HEK293T (cell line): Measurements from ENCODE around the gene RPL10.
"Not testable (repeated sequence)": the region's sequence is repeated elsewhere in the genome, so short reads cannot be mapped to it uniquely, and the experiment has no call there.

ENCODE experiments used
- CTCF ChIA-PET: fragments of 350-600 bp; formaldehyde crosslinking; extraction: SDS; loops from one replicate; lab custom pipeline; 2021; ENCODE audit warnings: antibody characterized with exemption, inconsistent platforms; lab: Yijun Ruan, JAX
- POLR2A ChIA-PET: fragments of 350-600 bp; formaldehyde crosslinking; extraction: SDS; loops from one replicate; lab custom pipeline; 2020; ENCODE audit warnings: antibody characterized with exemption, inconsistent platforms; lab: Yijun Ruan, JAX
- DNase-seq: peaks from one replicate; pipeline ENCODE4 v3.0.0; 2012; ENCODE audit warnings: mixed read lengths; ENCODE audit errors: extremely low spot score
- ARNT ChIP-seq: fragments of 450-650 bp; IDR thresholded peaks from 2 replicates; pipeline ENCODE4 v1.6.1; 2017; ENCODE audit warnings: mild to moderate bottlenecking
- BHLHE40 ChIP-seq: fragments of 450-650 bp; IDR thresholded peaks from 2 replicates; pipeline ENCODE4 v1.6.1; 2016; ENCODE audit warnings: mild to moderate bottlenecking, moderate library complexity, borderline replicate concordance
- CTBP1 ChIP-seq: fragments of 450-650 bp; IDR thresholded peaks from 2 replicates; pipeline ENCODE4 v1.6.1; 2016; ENCODE audit warnings: borderline replicate concordance
- ELF4 ChIP-seq: fragments of 450-650 bp; IDR thresholded peaks from 2 replicates; pipeline ENCODE4 v1.6.1; 2017; ENCODE audit warnings: antibody characterized with exemption
- FOXA1 ChIP-seq: fragments of 450-650 bp; IDR thresholded peaks from 2 replicates; pipeline ENCODE4 v1.6.1; 2016; ENCODE audit warnings: mild to moderate bottlenecking
- FOXK2 ChIP-seq: fragments of 450-650 bp; IDR thresholded peaks from 2 replicates; pipeline ENCODE4 v1.6.1; 2016; ENCODE audit warnings: mild to moderate bottlenecking
- FOXM1 ChIP-seq: fragments of 450-650 bp; IDR thresholded peaks from 2 replicates; pipeline ENCODE4 v1.6.1; 2017; ENCODE audit warnings: mild to moderate bottlenecking, borderline replicate concordance
- HDGF ChIP-seq: fragments of 450-650 bp; IDR thresholded peaks from 2 replicates; pipeline ENCODE4 v1.6.1; 2017; ENCODE audit warnings: antibody characterized with exemption, borderline replicate concordance
- L3MBTL2 ChIP-seq: fragments of 450-650 bp; conservative IDR thresholded peaks from 2 replicates; pipeline ENCODE4 v1.6.1; 2016; ENCODE audit warnings: mild to moderate bottlenecking
- LEF1 ChIP-seq: fragments of 450-650 bp; IDR thresholded peaks from 2 replicates; pipeline ENCODE4 v1.6.1; 2017; ENCODE audit warnings: mild to moderate bottlenecking, borderline replicate concordance
- NFRKB ChIP-seq: fragments of 450-650 bp; IDR thresholded peaks from 2 replicates; pipeline ENCODE4 v1.6.1; 2016; ENCODE audit warnings: mild to moderate bottlenecking, moderate library complexity
- PKNOX1 ChIP-seq: fragments of 450-650 bp; IDR thresholded peaks from 2 replicates; pipeline ENCODE4 v1.6.1; 2016
- SP1 ChIP-seq: fragments of 450-650 bp; IDR thresholded peaks from 2 replicates; pipeline ENCODE4 v1.6.1; 2017
- SUZ12 ChIP-seq: fragments of 450-650 bp; IDR thresholded peaks from 2 replicates; pipeline ENCODE4 v1.6.1; 2016; ENCODE audit warnings: mild to moderate bottlenecking
- TARDBP ChIP-seq: fragments of 450-650 bp; IDR thresholded peaks from 2 replicates; pipeline ENCODE4 v1.6.1; 2016
- ZNF384 ChIP-seq: fragments of 450-650 bp; IDR thresholded peaks from 2 replicates; pipeline ENCODE4 v1.6.1; 2016

The RPL10 gene

GRCh38 chrX:154399527-154400368 is 1.6 kb downstream of the RPL10 start:
- DNase-seq = no peak
- ChIA-PET CTCF (interaction anchor here (0.5 to 1.3 kb wide), 4 partner anchors 11 to 132 kb away, joined by 3 to 8 read pairs (median 3); no protein-coding TSS in a partner anchor), POLR2A (interaction anchor here (0.7 to 4.8 kb wide), 9 partner anchors 9 to 143 kb away, joined by 3 to 40 read pairs (median 4); partner anchors contain the start of gene DNASE1L1)
- TF ChIP-seq ZNF384 (no peak), FOXK2 (no peak), ELF4 (no peak; the same call in 1 of the 2 replicates), TARDBP (no peak), PKNOX1 (no peak), ARNT (no peak), SUZ12 (no peak), CTBP1 (no peak), LEF1 (no peak), L3MBTL2 (no peak), SP1 (no peak), BHLHE40 (no peak), FOXM1 (no peak), HDGF (no peak), NFRKB (no peak)

- POLR2A ChIA-PET = interaction anchor here (0.7 to 4.8 kb wide), 6 partner anchors 9 to 133 kb away, joined by 3 to 40 read pairs (median 4); partner anchors contain the start of gene DNASE1L1
- DNase-seq, CTCF ChIA-PET: not testable (repeated sequence)
Observed at GRCh38 chrX:154400369-154400817, 2.2 kb downstream of the RPL10 start.

- no peak for DNase-seq
- ChIA-PET CTCF (no interaction called here), POLR2A (interaction anchor here (1.7 to 4.8 kb wide), 4 partner anchors 8 to 126 kb away, joined by 5 to 40 read pairs (median 8); partner anchors contain the start of gene DNASE1L1)
- no peak for TF ChIP-seq CTBP1
- no peak for TF ChIP-seq SP1
- no peak for TF ChIP-seq TARDBP
- TF ChIP-seq NFRKB = 0 out of 2 replicates have a peak, but pooled peaks have one; percentile 19
- no peak for TF ChIP-seq HDGF
- no peak for TF ChIP-seq ZNF384
- TF ChIP-seq FOXK2 = no peak
- 0 out of 2 replicates have a peak, but pooled peaks have one; percentile 24 for TF ChIP-seq BHLHE40
- TF ChIP-seq PKNOX1 = no peak
- peak; percentile 55 for TF ChIP-seq ELF4
- TF ChIP-seq FOXA1 = no peak
- TF ChIP-seq LEF1 = no peak
- no peak for TF ChIP-seq SUZ12
- peak; percentile 5; the same call in 1 of the 2 replicates for TF ChIP-seq FOXM1
- no peak for TF ChIP-seq ARNT
- peak; percentile 30; the same call in 1 of the 2 replicates for TF ChIP-seq L3MBTL2
Observed at GRCh38 chrX:154401045-154401799, 3.0 kb downstream of the RPL10 start.

- ChIA-PET CTCF (no interaction called here), POLR2A (interaction anchor here (0.6 to 2.5 kb wide), 4 partner anchors 9 to 130 kb away, joined by 3 to 9 read pairs (median 5); no protein-coding TSS in a partner anchor)
- no peak for TF ChIP-seq SUZ12
- no peak for TF ChIP-seq CTBP1
- TF ChIP-seq NFRKB = no peak
- TF ChIP-seq SP1 = no peak
- peak; percentile 30; the same call in 1 of the 2 replicates for TF ChIP-seq ELF4
- TF ChIP-seq FOXM1 = no peak
- DNase-seq = no peak
Observed at GRCh38 chrX:154401918-154402621, 3.9 kb downstream of the RPL10 start.

- POLR2A ChIA-PET = interaction anchor here (0.6 to 2.5 kb wide), 5 partner anchors 8 to 129 kb away, joined by 3 to 9 read pairs (median 7); partner anchors contain the start of gene SLC10A3
- CTCF ChIA-PET = no interaction called here
- DNase-seq = no peak
- TF ChIP-seq PKNOX1 (no peak), ZNF384 (no peak), ARNT (no peak), SUZ12 (no peak), HDGF (no peak), TARDBP (no peak), FOXA1 (no peak)
Observed at GRCh38 chrX:154402622-154403127, 4.5 kb downstream of the RPL10 start.
